Karpas-422 (cell line): ENCODE measurements around the gene NLRP13. TPM values are rescaled to one million over a fixed set of nuclear protein-coding genes. Genes with fewer than 3 reads are reported as not detected.
"Not testable (repeated sequence)": the region's sequence is repeated elsewhere in the genome, so short reads cannot be mapped to it uniquely, and the experiment has no call there.

Experiments used
- DNase-seq: peaks from one replicate; pipeline ENCODE4 v3.0.0-alpha.2; 2015
- H2AFZ ChIP-seq: fragments of 200-600 bp; sonication (generic); 2 replicates; pipeline ENCODE4 v1.6.1; 2014; ENCODE audit warnings: antibody characterized with exemption, low read length, mixed read lengths
- H3K27ac ChIP-seq: fragments of 200-600 bp; sonication (generic); 2 replicates; pipeline ENCODE4 v1.5.1; 2014; ENCODE audit warnings: mild to moderate bottlenecking, low read length, moderate library complexity
- H3K27me3 ChIP-seq: fragments of 200-600 bp; sonication (generic); 2 replicates; pipeline ENCODE4 v1.6.1; 2014; ENCODE audit warnings: low read length, mixed read lengths
- H3K36me3 ChIP-seq: fragments of 200-600 bp; sonication (generic); 2 replicates; pipeline ENCODE4 v1.6.1; 2014; ENCODE audit warnings: low read length, mixed read lengths; ENCODE audit not compliant: insufficient read depth
- H3K4me1 ChIP-seq: fragments of 200-600 bp; sonication (generic); 2 replicates; pipeline ENCODE4 v1.6.1; 2014; ENCODE audit warnings: mild to moderate bottlenecking, low read length, mixed read lengths
- H3K4me2 ChIP-seq: fragments of 200-600 bp; sonication (generic); 2 replicates; pipeline ENCODE4 v1.6.1; 2014; ENCODE audit warnings: low read length, low read depth, mild to moderate bottlenecking; ENCODE audit not compliant: poor library complexity, severe bottlenecking
- H3K4me3 ChIP-seq: fragments of 200-600 bp; sonication (generic); 2 replicates; pipeline ENCODE4 v1.5.1; 2014; ENCODE audit warnings: mild to moderate bottlenecking, antibody characterized with exemption, low read length, mixed read lengths
- H3K79me2 ChIP-seq: fragments of 200-600 bp; sonication (generic); 2 replicates; pipeline ENCODE4 v1.6.1; 2014; ENCODE audit warnings: mild to moderate bottlenecking, low read length, mixed read lengths
- H3K9ac ChIP-seq: fragments of 200-600 bp; sonication (generic); 2 replicates; pipeline ENCODE4 v1.6.0; 2014; ENCODE audit warnings: low read length
- H3K9me2 ChIP-seq: fragments of 200-600 bp; sonication (generic), shearing (Covaris generic); replicated peaks from 2 replicates; pipeline ENCODE4 v1.6.0; 2014; ENCODE audit warnings: mild to moderate bottlenecking, low read length, moderate library complexity; ENCODE audit not compliant: insufficient read depth
- H3K9me3 ChIP-seq: fragments of 300-700, 200-600 bp; sonication (generic); 2 replicates; pipeline ENCODE4 v1.6.1; 2014; ENCODE audit warnings: low read length, mixed read lengths
- H4K20me1 ChIP-seq: fragments of 200-600 bp; sonication (generic); 2 replicates; pipeline ENCODE4 v1.6.1; 2014; ENCODE audit warnings: mild to moderate bottlenecking, antibody characterized with exemption, low read length, low read depth; ENCODE audit not compliant: insufficient read depth
- total RNA-seq: library from RNA; depleted of rRNA; stranded (reverse); fragments of >200 nt; shearing (Covaris generic); gene quantifications from 2 replicates; pipeline ENCODE4 v1.2.3, GENCODE V29; 2014; ENCODE audit warnings: low replicate concordance

NLRP13 gene
- total RNA-seq, 1 experiment from 2014 or later, result not detected

- H3K36me3 ChIP-seq, H3K9me3 ChIP-seq, H3K4me1 ChIP-seq, DNase-seq, H3K4me2 ChIP-seq, H3K9ac ChIP-seq, H3K27ac ChIP-seq, H3K4me3 ChIP-seq, H3K27me3 ChIP-seq, H2AFZ ChIP-seq, H4K20me1 ChIP-seq, H3K79me2 ChIP-seq, H3K9me2 ChIP-seq: not testable (repeated sequence)
These were observed 18.4 kb upstream of the NLRP13 start for GRCh38 chr19:55950566-55950965.

DNA sequence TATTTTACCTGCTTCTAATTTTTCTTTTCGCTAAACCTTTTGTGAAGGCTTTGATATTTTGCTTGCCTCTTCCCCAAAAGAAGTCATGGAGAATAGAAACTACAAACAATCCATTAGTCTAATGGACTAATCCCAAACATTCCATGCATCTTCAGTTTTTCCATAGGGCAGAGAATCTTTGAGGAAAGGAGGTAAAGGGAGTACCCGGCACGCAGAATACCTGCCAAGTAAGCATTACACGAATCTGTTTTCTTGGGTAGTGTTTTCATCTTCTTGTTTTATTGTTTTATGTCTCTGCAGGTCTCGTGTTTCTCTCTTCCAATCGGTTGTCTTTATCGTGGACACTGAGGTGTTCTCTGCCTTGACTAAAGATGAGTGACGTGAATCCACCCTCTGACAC, 15.4 kb upstream of the NLRP13 start, which contains the start of gene NLRP8:
NLRP8 (plus strand) TSS at position 301 of the 400 bp plus-strand sequence.
- peaks cover 7% of the 10 kb centered on the region for H3K4me1 ChIP-seq
- no peak for DNase-seq
- no peak within 1 kb of the TSS for H3K4me2 ChIP-seq
- H3K9me2 ChIP-seq, result no peaks in the 10 kb centered on the region
- no peaks in the 10 kb centered on the region for H3K27me3 ChIP-seq
- H3K9ac ChIP-seq, result no peak within 1 kb of the TSS
- H3K27ac ChIP-seq, result no peak within 1 kb of the TSS
- H4K20me1 ChIP-seq, result no peaks in the 10 kb centered on the region
- H3K79me2 ChIP-seq, result no peaks in the 10 kb centered on the region
- no peak within 1 kb of the TSS for H3K4me3 ChIP-seq
- H3K9me3 ChIP-seq, result peaks cover 3% of the 10 kb centered on the region; the same call in 1 of the 2 replicates
- no peak within 1 kb of the TSS for H2AFZ ChIP-seq
- H3K36me3 ChIP-seq, result no peaks in the 10 kb centered on the region

DNA sequence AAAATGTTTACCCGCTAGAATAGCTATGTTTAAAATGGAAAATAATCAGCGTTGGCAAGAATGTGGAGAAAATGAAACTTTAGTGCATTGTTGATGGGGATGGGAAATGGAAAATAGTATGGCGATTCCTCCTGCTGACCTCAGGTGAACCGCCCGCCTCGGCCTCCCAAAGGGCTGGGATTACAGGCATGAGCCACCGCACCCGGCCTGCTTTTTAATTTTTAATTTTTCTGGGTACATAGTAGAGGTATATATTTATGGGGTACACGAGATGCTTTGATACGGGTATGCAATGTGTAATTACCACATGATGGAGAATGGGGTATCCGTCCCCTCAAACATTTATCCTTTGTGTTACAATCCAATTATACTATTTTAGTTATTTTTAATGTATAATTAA, 8.2 kb upstream of the NLRP13 start:
- H2AFZ ChIP-seq, result no peak overlapping the region
- H3K27me3 ChIP-seq, result no peaks in the 10 kb centered on the region
- H3K9me2 ChIP-seq, result no peaks in the 10 kb centered on the region
- no peak overlapping the region for H3K27ac ChIP-seq
- peaks cover 7% of the 10 kb centered on the region for H3K4me1 ChIP-seq
- no peaks in the 10 kb centered on the region for H4K20me1 ChIP-seq
- H3K4me3 ChIP-seq, result no peak overlapping the region
- DNase-seq, result no peak
- H3K79me2 ChIP-seq, result no peaks in the 10 kb centered on the region
- no peaks in the 10 kb centered on the region for H3K36me3 ChIP-seq
- H3K4me2 ChIP-seq, result no peak overlapping the region
- no peaks in the 10 kb centered on the region for H3K9me3 ChIP-seq
- no peak overlapping the region for H3K9ac ChIP-seq

DNA sequence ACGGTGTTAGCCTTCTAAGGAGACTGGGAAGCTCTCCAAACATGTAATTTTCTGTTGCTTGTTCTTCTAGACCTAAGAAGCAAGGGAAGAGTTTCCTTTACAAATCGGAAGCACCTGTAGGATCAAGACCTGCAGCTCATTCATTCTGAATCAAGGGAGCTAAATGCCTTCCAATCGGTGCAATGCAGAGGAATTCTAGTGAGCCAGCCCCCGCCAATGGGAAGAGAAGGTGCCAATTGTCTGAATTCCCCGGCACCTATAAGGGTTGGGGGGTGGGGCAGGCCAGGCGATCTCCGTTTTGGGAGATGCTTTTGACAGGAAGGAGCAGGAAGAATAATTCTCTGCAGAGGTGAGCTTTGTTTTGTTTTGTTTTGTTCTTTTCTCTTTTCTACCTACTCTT, 7.1 kb upstream of the NLRP13 start:
- Histone ChIP-seq H3K4me1 (peaks cover 7% of the 10 kb centered on the region), H3K4me2 (no peak overlapping the region), H3K79me2 (no peaks in the 10 kb centered on the region), H3K9ac (no peak overlapping the region), H3K27me3 (no peaks in the 10 kb centered on the region), H3K27ac (no peak overlapping the region), H3K36me3 (no peaks in the 10 kb centered on the region), H3K4me3 (no peak overlapping the region), H3K9me3 (no peaks in the 10 kb centered on the region), H2AFZ (no peak overlapping the region), H4K20me1 (no peaks in the 10 kb centered on the region), H3K9me2 (no peaks in the 10 kb centered on the region)
- DNase-seq, result no peak

- Histone ChIP-seq H3K9ac (no peak overlapping the region), H3K27ac (no peak overlapping the region), H3K4me1 (0 out of 2 replicates have a peak, but pooled peaks cover 2% of the 10 kb centered on the region), H3K79me2 (no peaks in the 10 kb centered on the region), H4K20me1 (no peaks in the 10 kb centered on the region), H3K36me3 (no peaks in the 10 kb centered on the region), H3K4me3 (no peak overlapping the region), H3K27me3 (no peaks in the 10 kb centered on the region), H3K9me2 (no peaks in the 10 kb centered on the region), H2AFZ (no peak overlapping the region), H3K9me3 (no peaks in the 10 kb centered on the region), H3K4me2 (no peak overlapping the region)
- no peak for DNase-seq
These were observed 3.1 kb upstream of the NLRP13 start for GRCh38 chr19:55935206-55935605.

DNA sequence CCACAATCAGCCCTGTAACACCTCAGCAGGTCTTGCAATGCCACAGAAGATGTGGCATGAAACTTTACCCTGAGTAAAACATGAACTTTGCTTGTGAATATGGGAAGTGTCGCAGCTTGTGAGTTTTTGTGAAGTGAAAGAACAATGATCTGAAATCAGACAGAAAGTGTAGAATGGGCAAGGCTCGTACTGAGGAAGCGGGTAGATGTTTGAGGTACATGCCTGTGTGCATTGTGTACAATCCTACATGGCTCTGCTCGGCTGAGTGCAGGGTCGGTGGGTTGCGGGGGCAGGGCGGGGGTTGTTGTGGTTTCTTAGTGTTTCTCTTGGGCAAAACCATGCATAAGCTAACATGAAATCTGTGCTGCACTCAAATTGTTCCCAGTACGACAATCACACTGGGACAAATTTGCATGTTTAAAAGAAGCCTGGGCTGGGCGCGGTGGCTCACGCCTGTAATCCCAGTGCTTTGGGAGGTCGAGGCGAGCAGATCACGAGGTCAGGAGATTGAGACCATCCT, 1.1 kb downstream of the NLRP13 start:
- no peak overlapping the region for H2AFZ ChIP-seq
- 0 out of 2 replicates have a peak, but pooled peaks cover 2% of the 10 kb centered on the region for H3K27me3 ChIP-seq
- no peaks in the 10 kb centered on the region for H3K36me3 ChIP-seq
- H3K9me3 ChIP-seq, result no peaks in the 10 kb centered on the region
- no peak overlapping the region for H3K4me3 ChIP-seq
- H3K9ac ChIP-seq, result no peak overlapping the region
- DNase-seq, result no peak
- H4K20me1 ChIP-seq, result no peaks in the 10 kb centered on the region
- H3K4me1 ChIP-seq, result 0 out of 2 replicates have a peak, but pooled peaks cover 2% of the 10 kb centered on the region
- H3K4me2 ChIP-seq, result no peak overlapping the region
- no peaks in the 10 kb centered on the region for H3K79me2 ChIP-seq
- no peak overlapping the region for H3K27ac ChIP-seq
- H3K9me2 ChIP-seq, result no peaks in the 10 kb centered on the region

- not testable (repeated sequence) for H3K9me3 ChIP-seq, H3K4me1 ChIP-seq, H3K9ac ChIP-seq, H3K36me3 ChIP-seq, DNase-seq, H2AFZ ChIP-seq, H3K27me3 ChIP-seq, H3K4me2 ChIP-seq, H3K27ac ChIP-seq, H3K79me2 ChIP-seq, H4K20me1 ChIP-seq, H3K9me2 ChIP-seq, H3K4me3 ChIP-seq
These were observed 2.9 kb downstream of the NLRP13 start for GRCh38 chr19:55929258-55929657.

DNA sequence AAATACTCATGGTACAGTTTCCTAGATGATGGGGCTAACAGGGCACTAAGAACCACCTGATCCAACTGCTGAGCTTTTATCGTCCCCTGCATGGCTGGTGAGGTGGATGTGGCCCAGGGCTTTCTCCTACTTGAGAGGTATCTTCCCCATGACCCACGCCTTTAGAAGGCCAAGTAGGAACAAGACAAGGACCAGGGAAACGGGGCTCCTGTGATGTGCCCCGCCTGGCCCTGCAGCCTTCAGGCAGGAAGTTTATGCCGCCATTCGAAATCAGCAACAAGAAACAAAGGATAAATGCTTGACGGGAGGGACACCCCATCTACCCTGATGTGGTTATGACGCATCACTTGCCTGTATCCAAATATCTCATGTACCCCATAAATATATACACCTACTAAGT, 4.1 kb downstream of the NLRP13 start:
- DNase-seq, result no peak

More for the DNA sequence above, 4.1 kb downstream of the NLRP13 start:
- Histone ChIP-seq H3K4me2 (no peak overlapping the region), H3K36me3 (no peaks in the 10 kb centered on the region), H3K9ac (no peak overlapping the region), H3K4me1 (no peaks in the 10 kb centered on the region), H3K9me3 (peaks cover 8% of the 10 kb centered on the region), H2AFZ (no peak overlapping the region), H3K79me2 (no peaks in the 10 kb centered on the region), H3K27ac (no peak overlapping the region), H3K27me3 (peaks cover 2% of the 10 kb centered on the region; the same call in 1 of the 2 replicates), H4K20me1 (no peaks in the 10 kb centered on the region), H3K9me2 (no peaks in the 10 kb centered on the region), H3K4me3 (no peak overlapping the region)
